Heart right ventricle (tissue), 16 donors: ENCODE measurements around the gene ASB18. TPM values are rescaled to one million over a fixed set of nuclear protein-coding genes. Genes with fewer than 3 reads are reported as not detected.

Experiments
- ATAC-seq, 8 donors: fragments of 200-7000 bp; cut with Tn5 transposase; one replicate each; pipeline ENCODE4 v1.9.1; 2020; ENCODE audit warnings: mild to moderate bottlenecking in 8 of 8, moderate library complexity in 8 of 8, moderate number of reproducible peaks in 1 of 8
- DNase-seq, 2 donors: peaks; one replicate each; pipeline ENCODE4 v3.0.0-alpha.2; 2020
- H3K27ac ChIP-seq, 10 donors: fragments of 200-600 bp; sonication (generic) in 2 of 10; one replicate each; pipeline versions ENCODE4 v1.5.0 to v1.8.0; 2020 to 2022; ENCODE audit warnings: mild to moderate bottlenecking in 3 of 10
- H3K27me3 ChIP-seq, 7 donors: fragments of 200-600 bp; one replicate each; pipeline ENCODE4 v1.8.0; 2021 to 2022; ENCODE audit warnings: mild to moderate bottlenecking in 2 of 7
- H3K36me3 ChIP-seq, 9 donors: fragments of 200-600 bp; sonication (generic) in 1 of 9; one replicate each; pipeline versions ENCODE4 v1.5.0 to v1.8.0; 2020 to 2022; ENCODE audit warnings: mild to moderate bottlenecking in 2 of 9
- H3K4me1 ChIP-seq, 9 donors: fragments of 200-600 bp; sonication (generic) in 1 of 9; one replicate each; pipeline versions ENCODE4 v1.5.0 to v1.8.0; 2020 to 2022; ENCODE audit warnings: mild to moderate bottlenecking in 4 of 9
- H3K4me3 ChIP-seq, 10 donors: fragments of 200-600 bp; sonication (generic) in 2 of 10; one replicate each; pipeline versions ENCODE4 v1.5.0 to v1.8.0; 2020 to 2022; ENCODE audit warnings: mild to moderate bottlenecking in 7 of 10, moderate library complexity in 2 of 10
- H3K9me3 ChIP-seq, 11 donors: fragments of 200-600 bp in 10 of 11; sonication (generic) in 2 of 11; one replicate each; pipeline versions ENCODE4 v1.5.0 to v1.8.0; 2013 to 2022; ENCODE audit warnings: mild to moderate bottlenecking in 2 of 11, control low read depth in 1 of 11, moderate library complexity in 1 of 11
- CTCF ChIP-seq, 9 donors: fragments of 200-600 bp; sonication (generic) in 2 of 9; IDR thresholded peaks; one replicate each; pipeline versions ENCODE4 v1.5.0 to v1.8.0; 2021 to 2022; ENCODE audit warnings: antibody characterized with exemption in 9 of 9, mild to moderate bottlenecking in 5 of 9, moderate library complexity in 1 of 9
- WGBS, 2 donors: extraction: QIAGEN DNeasy Blood & Tissue Kit; methylation state at CpG; one replicate each; pipeline ENCODE4 v1.1.7; 2013; ENCODE audit warnings: inconsistent platforms in 1 of 2; 5-methylcytosine and 5-hydroxymethylcytosine counted together
- intact Hi-C, 10 donors: fragments of 100-400 bp; cut with DNase I; formaldehyde crosslinking; loops; one replicate each; pipeline versions ENCODE4 v1.11.1 to v1.14.2; 2022
- polyA plus RNA-seq, 2 donors: library from polyadenylated mRNA; stranded (reverse); fragments of 200-250 nt; gene quantifications; one replicate each; pipeline ENCODE4 v1.2.3, GENCODE V29; 2013
- total RNA-seq, 10 donors: library from RNA; stranded (reverse); fragmentation: NEBNext Ultra II Directional in 3 of 10; extraction: Animal tissue kit (Norgen Biotek cat#: 25700) in 3 of 10; gene quantifications; one replicate each; pipeline versions ENCODE4 v1.2.1 to v1.2.4, GENCODE V29; 2021 to 2023
- donor health status: Arrhythmogenic right ventricular cardiomyopathy.
- donor health status: ischemic (EF 13 %, LVEDD 7.1; RV severe dilation, severe dysfunction).
- donor health status: healthy with polysubstance abuse.
- donor health status: DM: no; HTN: yes; CAD: no.
- donor health status: DM: no; HTN: no; CAD: no.
- donor health status: ischemic (EF 25% LVEDD 6.9; RV normal size, moderate dysfunction).
- donor health status: ischemic (EF 25% LVEDD 5.7; RV mildly dilated, moderate dysfunction).
- donor health status: healthy.
- donor health status: DM: yes; HTN: yes; CAD: no.
- donor health status: Ischemic cardiomyopathy.
- donor health status: ischemic (EF 35%, LVEDD 5.7; RV mildly dilated, moderate dysfunction).
- donor health status: nonischemic (EF 11% LVEDD 7.7; RV severe dilation, severe dysfunction).
- donor health status: DM: yes; HTN: yes; CAD: no.
- donor health status: PGD.
- donor health status: ischemic (EF 29% LVEDD 5.4; RV normal size, mild dysfunction).
- donor health status: nonischemic (EF 23%, LVEDD 6.1; RV moderate dilation, normal function).

The ASB18 gene
- total and polyA plus RNA-seq, 12 donors: 3.5 to 47.1 (median 20.2) TPM

GRCh38 chr2:236179236-236180075, 84.8 kb downstream of the ASB18 start:
- 4 to 5% methylated on average over 58 to 59 of the region's 59 CpGs for WGBS, 2 donors
- no peaks in the 10 kb centered on the region for H3K36me3 ChIP-seq
- H3K4me1 ChIP-seq: peaks cover 8 to 33% (median 25%) of the 10 kb centered on the region in 9 donors
- DNase-seq (no peak), ATAC-seq (peak in 1 of 8 donors; percentile 34)
- TF ChIP-seq CTCF (IDR thresholded peaks at IDR 0.05): no peak
- H3K4me3 ChIP-seq: peak overlapping the region in 3 of 10 donors; percentile 13 to 46 (median 41)
- no peak overlapping the region for H3K27ac ChIP-seq
- H3K27me3 ChIP-seq: peaks cover 37 to 81% (median 76%) of the 10 kb centered on the region in 7 donors
- intact Hi-C loops: loop anchor here (2.0 to 10.0 kb wide), 6 partner anchors 375 to 413 kb away; no protein-coding TSS in a partner anchor
- H3K9me3 ChIP-seq: no peaks in the 10 kb centered on the region

GRCh38 chr2:236178890-236179235, 85.3 kb downstream of the ASB18 start:
- Histone ChIP-seq H3K4me3 (peak overlapping the region in 5 of 10 donors; percentile 20 to 46 (median 42)), H3K4me1 (peaks cover 8 to 33% (median 25%) of the 10 kb centered on the region in 9 donors), H3K27me3 (peaks cover 43 to 87% (median 81%) of the 10 kb centered on the region in 7 donors), H3K9me3 (no peaks in the 10 kb centered on the region), H3K27ac (no peak overlapping the region), H3K36me3 (no peaks in the 10 kb centered on the region)
- 2 to 6% methylated on average over 15 of the region's 15 CpGs for WGBS, 2 donors
- no peak for TF ChIP-seq CTCF (IDR thresholded peaks at IDR 0.05)
- intact Hi-C loops: loop anchor here in 6 of 10 donors (1.0 to 10.0 kb wide), 5 partner anchors 374 to 412 kb away; no protein-coding TSS in a partner anchor
- no peak for ATAC-seq
- no peak for DNase-seq

- Histone ChIP-seq H3K36me3 (no peaks in the 10 kb centered on the region), H3K27ac (no peak overlapping the region), H3K4me3 (peak overlapping the region in 9 of 10 donors; percentile 10 to 46 (median 41)), H3K9me3 (no peaks in the 10 kb centered on the region), H3K4me1 (peaks cover 8 to 37% (median 27%) of the 10 kb centered on the region in 9 donors), H3K27me3 (peaks cover 49 to 93% (median 88%) of the 10 kb centered on the region in 7 donors)
- ATAC-seq (peak; percentile 66 to 82 (median 78)), DNase-seq (peak; percentile 40 to 66)
- TF ChIP-seq CTCF (IDR thresholded peaks at IDR 0.05): peak; percentile 56 to 85 (median 73)
- intact Hi-C loops: loop anchor here in 6 of 10 donors (1.0 to 10.0 kb wide), 6 partner anchors 373 to 411 kb away; no protein-coding TSS in a partner anchor
- WGBS, 2 donors: 2 to 3% methylated on average over 64 to 65 of the region's 65 CpGs
Measured at GRCh38 chr2:236177967-236178889, 86.0 kb downstream of the ASB18 start.

GRCh38 chr2:236177604-236177966, 86.6 kb downstream of the ASB18 start:
- intact Hi-C loops: loop anchor here in 6 of 10 donors (2.0 to 10.0 kb wide), 5 partner anchors 373 to 411 kb away; no protein-coding TSS in a partner anchor
- H3K27me3 ChIP-seq: peaks cover 55 to 97% (median 94%) of the 10 kb centered on the region in 7 donors

More at GRCh38 chr2:236177604-236177966, 86.6 kb downstream of the ASB18 start:
- no peak for TF ChIP-seq CTCF (IDR thresholded peaks at IDR 0.05)
- Histone ChIP-seq H3K4me3 (peak overlapping the region in 7 of 10 donors; percentile 10 to 46 (median 41)), H3K9me3 (no peaks in the 10 kb centered on the region), H3K27ac (no peak overlapping the region), H3K36me3 (no peaks in the 10 kb centered on the region), H3K4me1 (peaks cover 10 to 42% (median 30%) of the 10 kb centered on the region in 9 donors)
- 4 to 11% methylated on average over 20 of the region's 20 CpGs for WGBS, 2 donors
- peak; percentile 23 to 75 (median 59) for ATAC-seq
- DNase-seq: peak in 1 of 2 donors; percentile 58
